GF-D8 (cell line): ENCODE data around the gene TRIM45.

Experiments
- DNase-seq: peaks from one replicate; lab custom pipeline; 2025; lab: John Stamatoyannopoulos, UW

The TRIM45 gene

DNA sequence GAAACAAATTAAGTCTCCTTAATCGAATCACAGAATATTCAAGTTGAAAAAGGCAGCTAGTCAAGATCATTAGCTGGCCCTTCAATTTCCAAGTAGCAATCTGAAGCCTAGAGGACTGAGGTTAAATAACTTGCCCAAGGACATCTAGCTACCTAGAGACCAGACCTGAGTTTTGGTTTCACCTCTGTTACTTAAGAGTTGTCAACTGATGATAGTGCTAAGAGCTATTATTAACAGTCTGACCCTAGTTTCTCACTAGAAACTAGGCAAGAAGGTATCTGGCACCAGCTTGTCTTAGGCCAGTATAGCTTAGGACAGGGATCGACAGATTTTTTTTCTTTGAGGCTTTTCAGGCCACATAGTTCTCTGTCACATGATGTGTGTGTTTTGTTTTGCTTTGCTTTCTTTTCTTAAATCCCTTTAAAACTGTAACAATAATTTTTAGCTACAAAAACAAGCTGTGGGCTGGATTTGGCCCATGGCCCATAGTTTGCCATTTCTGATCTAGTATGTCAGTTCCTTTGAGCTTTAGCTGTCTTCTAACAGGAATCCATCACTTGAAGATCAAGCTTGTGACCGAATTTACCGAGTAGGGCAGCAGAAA, 23.2 kb downstream of the TRIM45 start:
- DNase-seq: no peak

DNA sequence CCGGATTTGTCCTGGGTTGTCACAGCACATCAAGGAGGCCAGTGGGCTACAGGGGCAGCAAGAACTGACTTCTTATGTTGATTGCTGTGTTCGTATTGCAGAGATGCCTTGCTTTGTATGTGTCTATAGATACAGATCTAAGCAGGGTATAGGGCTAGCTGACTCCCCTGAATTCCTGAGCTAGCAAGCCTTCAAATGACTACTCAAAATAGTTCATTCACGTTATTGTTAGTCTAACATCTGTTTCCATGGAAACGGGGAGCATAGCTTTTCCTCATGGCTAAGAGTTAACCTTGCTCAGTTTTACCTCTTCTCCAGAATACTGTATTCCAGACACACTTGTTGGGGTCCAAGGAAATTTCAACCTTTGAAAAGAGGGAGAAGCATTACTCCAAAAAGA, 24.1 kb downstream of the TRIM45 start:
- DNase-seq: no peak

DNA sequence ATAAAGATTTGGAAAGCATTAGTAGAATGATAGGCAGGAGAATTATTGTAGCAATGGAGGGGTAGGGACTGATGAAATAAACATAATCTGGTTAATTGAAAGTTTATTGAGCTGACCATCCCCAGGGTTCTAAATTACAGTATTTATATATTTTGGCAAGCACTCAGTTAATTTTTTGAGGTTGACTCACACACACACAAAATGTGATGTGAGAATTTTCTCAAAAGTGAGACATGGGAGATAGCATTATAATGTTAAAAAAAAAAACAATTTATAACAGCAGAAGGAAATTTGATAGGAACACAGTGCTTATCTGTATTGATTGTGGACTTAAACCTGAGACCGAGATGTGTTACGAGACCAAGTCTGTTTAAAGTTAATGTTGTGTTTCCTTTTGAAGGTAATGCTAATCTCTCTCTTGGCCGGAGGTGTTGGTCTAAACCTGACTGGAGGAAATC, 24.6 kb downstream of the TRIM45 start:
- no peak for DNase-seq

GRCh38 chr1:117094841-117095604, 26.5 kb downstream of the TRIM45 start:
- no peak for DNase-seq

GRCh38 chr1:117093870-117094621, 27.5 kb downstream of the TRIM45 start:
- DNase-seq: no peak

- DNase-seq: no peak
Measured at GRCh38 chr1:117093091-117093534, 28.4 kb downstream of the TRIM45 start.

GRCh38 chr1:117092594-117092993, 29.0 kb downstream of the TRIM45 start:
- DNase-seq: no peak

- no peak for DNase-seq
Measured at GRCh38 chr1:117089996-117090395, 31.6 kb downstream of the TRIM45 start.

DNA sequence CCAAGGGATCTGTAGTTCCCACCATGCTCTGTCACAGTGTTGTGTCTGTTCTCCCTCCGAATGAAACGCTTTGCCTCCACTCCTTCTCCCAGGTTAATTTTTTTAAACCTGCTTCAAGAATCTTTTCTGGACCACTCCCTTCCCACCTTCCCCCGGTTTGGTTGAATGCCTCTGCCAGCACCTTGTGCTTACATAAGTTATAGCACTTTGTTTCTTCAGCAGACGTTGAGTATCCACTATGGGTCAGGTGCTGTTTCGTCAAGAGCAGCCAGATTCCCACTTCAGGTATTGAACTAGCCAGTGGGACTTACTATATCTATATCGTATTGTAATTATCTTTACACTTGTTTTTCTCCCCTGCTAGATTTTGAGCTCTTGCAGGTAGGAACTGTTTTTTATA, 33.9 kb downstream of the TRIM45 start:
- DNase-seq: no peak

DNA sequence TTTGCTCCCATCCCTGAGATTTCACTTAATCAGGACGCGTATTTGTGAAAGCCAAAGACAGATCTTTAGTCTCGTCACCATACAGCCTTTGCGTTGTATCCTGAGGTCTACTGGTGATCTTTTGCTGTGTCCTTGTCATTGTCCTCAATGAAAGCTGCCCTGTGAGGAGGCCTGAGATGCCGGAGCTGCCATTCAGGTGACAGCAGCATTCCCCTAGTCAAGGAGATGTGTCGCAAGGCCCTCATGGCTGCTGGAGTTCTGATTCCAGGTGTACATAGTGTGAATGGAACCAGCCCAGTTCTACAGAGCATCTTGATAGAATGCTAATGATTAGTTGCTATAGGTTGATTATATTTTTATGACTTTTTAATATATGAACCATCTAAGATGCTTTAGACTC, 37.3 kb downstream of the TRIM45 start:
- no peak for DNase-seq

- no peak for DNase-seq
Measured at GRCh38 chr1:117079737-117080136, 41.8 kb downstream of the TRIM45 start.

DNA sequence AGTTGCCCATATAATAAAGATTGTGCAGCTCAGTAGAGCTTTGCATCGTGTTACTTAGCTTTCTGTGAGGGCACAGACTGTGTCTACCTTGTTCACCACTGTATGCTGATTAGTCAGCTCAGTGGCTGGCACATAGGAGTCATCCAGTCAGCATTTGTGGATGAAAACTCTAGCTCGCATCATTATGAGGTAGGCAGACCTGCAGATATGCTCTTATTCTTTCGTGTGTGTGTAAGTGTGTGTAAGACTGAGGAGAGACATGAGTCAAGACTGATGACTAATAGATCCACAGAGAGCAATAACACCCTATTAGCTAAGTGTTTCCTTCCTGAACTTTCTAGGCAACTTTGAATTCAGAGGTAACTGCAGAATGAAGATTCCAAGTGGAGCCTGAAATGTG, 44.3 kb downstream of the TRIM45 start:
- DNase-seq: no peak

- no peak for DNase-seq
Measured at GRCh38 chr1:117076648-117077047, 44.9 kb downstream of the TRIM45 start.

GRCh38 chr1:117070124-117070523, 51.4 kb downstream of the TRIM45 start:
- no peak for DNase-seq

- no peak for DNase-seq
Measured at GRCh38 chr1:117069220-117069844, 52.2 kb downstream of the TRIM45 start.

GRCh38 chr1:117068580-117068979, 53.0 kb downstream of the TRIM45 start:
- DNase-seq: no peak

DNA sequence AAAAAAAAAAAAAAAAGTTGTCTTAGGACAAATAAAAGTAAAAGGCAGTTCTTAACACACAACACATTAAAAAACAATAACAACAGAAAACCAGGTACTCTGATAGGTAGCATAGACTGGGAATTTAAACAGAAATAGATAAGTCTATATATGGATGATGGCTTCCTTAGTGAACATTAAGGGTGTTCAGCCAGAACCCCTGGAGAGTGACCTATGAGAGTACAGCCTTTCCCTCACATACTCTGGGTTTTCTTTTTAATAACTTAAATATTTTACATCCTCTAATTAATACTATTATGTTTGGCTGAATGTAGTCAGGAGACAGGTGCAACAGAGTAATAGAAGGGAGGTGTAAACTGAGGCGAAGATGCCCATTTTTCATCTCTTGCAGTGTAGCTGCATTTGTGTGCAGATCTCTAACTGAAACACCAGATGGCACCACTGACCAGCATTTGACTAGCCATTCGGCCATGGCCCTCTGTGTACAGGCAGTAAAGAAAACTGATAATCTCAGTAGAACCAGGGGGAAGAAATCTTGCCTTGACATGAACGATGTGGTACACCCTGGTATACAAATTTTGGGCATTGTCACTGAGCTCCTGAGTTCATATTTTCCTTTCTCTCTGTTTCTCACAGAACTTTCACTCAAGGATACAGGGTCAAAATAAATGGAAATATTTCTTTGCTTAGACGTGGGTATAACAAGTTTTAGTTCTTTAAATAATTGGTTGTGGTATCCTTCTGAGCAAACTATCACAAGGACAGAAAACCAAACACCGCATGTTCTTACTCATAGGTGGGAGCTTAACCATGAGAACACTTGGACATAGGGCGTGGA, 53.8 kb downstream of the TRIM45 start:
- DNase-seq: no peak

GRCh38 chr1:117066367-117066766, 55.2 kb downstream of the TRIM45 start:
- DNase-seq: no peak

DNA sequence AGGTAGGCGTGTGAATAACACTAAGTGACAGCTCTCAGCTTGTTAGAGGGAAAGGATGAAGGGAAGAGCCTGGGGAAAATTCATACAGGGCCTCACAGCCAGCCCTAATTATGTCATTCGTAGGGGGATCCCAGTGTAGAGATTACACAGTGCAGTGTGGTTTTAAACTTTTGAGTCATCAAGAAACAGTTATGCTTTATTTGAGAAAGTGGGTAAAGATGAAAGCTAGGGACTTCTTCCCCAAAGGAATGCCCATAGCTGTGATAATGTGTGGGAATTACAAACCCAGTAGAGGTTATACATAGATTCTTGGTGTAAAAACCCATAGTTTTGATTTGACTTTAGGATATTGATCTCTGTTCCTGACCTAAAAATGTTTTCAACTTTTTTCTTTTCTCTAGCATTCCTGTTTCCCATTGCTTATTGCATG, 59.5 kb downstream of the TRIM45 start:
- DNase-seq: no peak
